Esophagus squamous epithelium (tissue), 5 donors: ENCODE measurements around the gene GRIP1. TPM values are rescaled to one million over a fixed set of nuclear protein-coding genes. Genes with fewer than 3 reads are reported as not detected.

Source experiments
- DNase-seq: peaks from one replicate; lab custom pipeline; 2025; lab: John Stamatoyannopoulos, UW
- H3K27ac ChIP-seq, 4 donors: fragments of 200-600 bp; sonication (generic); one replicate each; pipeline ENCODE4 v1.5.1; 2016 to 2019; ENCODE audit warnings: mild to moderate bottlenecking in 1 of 4
- H3K27me3 ChIP-seq, 4 donors: fragments of 200-600 bp; sonication (generic); 1 replicate in 3 of 4; 2 replicates in 1 of 4; pipeline versions ENCODE4 v1.5.1 to v1.6.0; 2017 to 2021; ENCODE audit warnings: antibody characterized with exemption in 1 of 4
- H3K36me3 ChIP-seq, 3 donors: fragments of 200-600 bp; sonication (generic); one replicate each; pipeline ENCODE4 v1.5.1; 2016 to 2019
- H3K4me1 ChIP-seq, 3 donors: fragments of 200-600 bp; sonication (generic); one replicate each; pipeline ENCODE4 v1.5.1; 2017 to 2019
- H3K4me3 ChIP-seq, 4 donors: fragments of 200-600 bp; sonication (generic); 1 replicate in 3 of 4; 2 replicates in 1 of 4; pipeline ENCODE4 v1.5.1; 2016 to 2019; ENCODE audit warnings: mild to moderate bottlenecking in 2 of 4, moderate library complexity in 1 of 4
- H3K9me3 ChIP-seq, 3 donors: fragments of 200-600 bp; sonication (generic); one replicate each; pipeline ENCODE4 v1.5.1; 2016 to 2019
- CTCF ChIP-seq, 6 experiments: fragments of 450-650 bp in 4 of 6; fragments of 200-600 bp in 2 of 6; sonication (generic) in 2 of 6; IDR thresholded peaks; one replicate each; pipeline ENCODE4 v1.5.1; 2016 to 2019; ENCODE audit warnings: antibody characterized with exemption in 6 of 6, mild to moderate bottlenecking in 4 of 6, moderate library complexity in 4 of 6
- POLR2A ChIP-seq, 4 donors: fragments of 450-650 bp; IDR thresholded peaks; one replicate each; pipeline ENCODE4 v1.6.1; 2017; ENCODE audit warnings: antibody characterized with exemption in 4 of 4, mild to moderate bottlenecking in 4 of 4, moderate library complexity in 3 of 4
- WGBS, 2 donors: methylation state at CpG; one replicate each; pipeline ENCODE4 v1.1.5; 2018; 5-methylcytosine and 5-hydroxymethylcytosine counted together
- intact Hi-C: fragments of 100-400 bp; cut with DNase I; formaldehyde crosslinking; loops from one replicate; pipeline ENCODE4 v1.15.0; 2022
- total RNA-seq, 4 donors: library from RNA; depleted of rRNA; stranded (reverse); fragments of >200 nt; gene quantifications; one replicate each; pipeline ENCODE4 v1.1.0, GENCODE V29; 2016
- donor health status: DM: yes; HTN: yes; CAD: no.

The GRIP1 gene
- total RNA-seq, 4 donors from 2014 or later: 4.9 to 15.9 (median 11.0) TPM

- H3K9me3 ChIP-seq: no peaks in the 10 kb centered on the region
- intact Hi-C loops: no loop called here
- H3K27ac ChIP-seq: no peak overlapping the region
- 69 to 83% methylated on average over 2 of the region's 2 CpGs for WGBS, 2 donors
- H3K27me3 ChIP-seq: peaks cover 0 to 4% (median 0%) of the 10 kb centered on the region in 4 donors
- no peak for DNase-seq
- no peaks in the 10 kb centered on the region for H3K36me3 ChIP-seq
- no peak for TF ChIP-seq CTCF (IDR thresholded peaks at IDR 0.05)
- TF ChIP-seq POLR2A (IDR thresholded peaks at IDR 0.05): no peak
- H3K4me1 ChIP-seq: no peaks in the 10 kb centered on the region
- no peak overlapping the region for H3K4me3 ChIP-seq
Observed at GRCh38 chr12:66624806-66625205, 54.1 kb downstream of the GRIP1 start.

GRCh38 chr12:66623455-66623854 is 55.4 kb downstream of the GRIP1 start:
- no peak for TF ChIP-seq POLR2A (IDR thresholded peaks at IDR 0.05)
- TF ChIP-seq CTCF (IDR thresholded peaks at IDR 0.05): no peak
- intact Hi-C loops: no loop called here
- peaks cover 0 to 4% (median 0%) of the 10 kb centered on the region in 4 donors for H3K27me3 ChIP-seq
- no peaks in the 10 kb centered on the region for H3K9me3 ChIP-seq
- no peak overlapping the region for H3K27ac ChIP-seq
- no peaks in the 10 kb centered on the region for H3K36me3 ChIP-seq
- DNase-seq: no peak
- H3K4me3 ChIP-seq: no peak overlapping the region
- no peaks in the 10 kb centered on the region for H3K4me1 ChIP-seq

- Histone ChIP-seq H3K4me3 (no peak overlapping the region), H3K27ac (no peak overlapping the region), H3K4me1 (no peaks in the 10 kb centered on the region), H3K36me3 (no peaks in the 10 kb centered on the region), H3K27me3 (no peaks in the 10 kb centered on the region), H3K9me3 (no peaks in the 10 kb centered on the region)
- 42 to 47% methylated on average over 2 of the region's 2 CpGs for WGBS, 2 donors
- intact Hi-C loops: no loop called here
- TF ChIP-seq CTCF (IDR thresholded peaks at IDR 0.05): no peak
- TF ChIP-seq POLR2A (IDR thresholded peaks at IDR 0.05): no peak
- DNase-seq: no peak
Observed at GRCh38 chr12:66620688-66621087, 58.2 kb downstream of the GRIP1 start.

GRCh38 chr12:66620026-66620425 is 58.9 kb downstream of the GRIP1 start:
- intact Hi-C loops: no loop called here
- no peaks in the 10 kb centered on the region for H3K4me1 ChIP-seq
- WGBS, 2 donors: 21 to 30% methylated on average over 1 of the region's 1 CpG

GRCh38 chr12:66617991-66618390 is 60.9 kb downstream of the GRIP1 start:
- TF ChIP-seq CTCF (IDR thresholded peaks at IDR 0.05) (no peak), POLR2A (IDR thresholded peaks at IDR 0.05) (no peak)
- DNase-seq: no peak
- intact Hi-C loops: no loop called here

More at GRCh38 chr12:66620026-66620425, 58.9 kb downstream of the GRIP1 start:
- Histone ChIP-seq H3K4me3 (no peak overlapping the region), H3K27me3 (no peaks in the 10 kb centered on the region), H3K36me3 (no peaks in the 10 kb centered on the region), H3K27ac (no peak overlapping the region), H3K9me3 (no peaks in the 10 kb centered on the region)
- TF ChIP-seq CTCF (IDR thresholded peaks at IDR 0.05) (no peak), POLR2A (IDR thresholded peaks at IDR 0.05) (no peak)
- DNase-seq: no peak

More at GRCh38 chr12:66617991-66618390, 60.9 kb downstream of the GRIP1 start:
- H3K4me3 ChIP-seq: no peak overlapping the region
- H3K4me1 ChIP-seq: no peaks in the 10 kb centered on the region
- H3K36me3 ChIP-seq: no peaks in the 10 kb centered on the region
- H3K27me3 ChIP-seq: no peaks in the 10 kb centered on the region
- 82 to 90% methylated on average over 3 of the region's 3 CpGs for WGBS, 2 donors
- no peak overlapping the region for H3K27ac ChIP-seq
- H3K9me3 ChIP-seq: no peaks in the 10 kb centered on the region
